ENCODE data around the gene FBXO44. TPM values are rescaled to one million over a fixed set of nuclear protein-coding genes. Genes with fewer than 3 reads are reported as not detected.
A peak's percentile ranks its signal among the peaks of the same experiment; 100 is the strongest.
"Not testable (repeated sequence)": the region's sequence is repeated elsewhere in the genome, so short reads cannot be mapped to it uniquely, and the experiment has no call there.

Gene FBXO44, protein sequence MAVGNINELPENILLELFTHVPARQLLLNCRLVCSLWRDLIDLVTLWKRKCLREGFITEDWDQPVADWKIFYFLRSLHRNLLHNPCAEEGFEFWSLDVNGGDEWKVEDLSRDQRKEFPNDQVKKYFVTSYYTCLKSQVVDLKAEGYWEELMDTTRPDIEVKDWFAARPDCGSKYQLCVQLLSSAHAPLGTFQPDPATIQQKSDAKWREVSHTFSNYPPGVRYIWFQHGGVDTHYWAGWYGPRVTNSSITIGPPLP
- 10 to 100 TPM; 22.7 to 27.3 TPM for total RNA-seq

- Mint-ChIP-seq H3K9me3 (no peaks in the 10 kb centered on the region), H3K36me3 (no peaks in the 10 kb centered on the region), H3K27ac (peak within 1 kb of the TSS; percentile 41 to 68)
- ATAC-seq (peak; percentile 78 to 83), DNase-seq (ENCODE audit: low spot score in 2 of 2) (peak in 1 of 2 donors; percentile 53)
These were observed at the start of gene FBXO44, which contains the start of gene FBXO2 for GRCh38 chr1:11654137-11654938. TSS of gene FBXO44 (plus strand) at chr1:11654877. CDS start at chr1:11655836, 959 bp downstream. TSS of gene FBXO2 (minus strand) at chr1:11654429. CDS start at chr1:11654340, 89 bp downstream.

GRCh38 chr1:11606775-11607174 is 47.9 kb upstream of the FBXO44 start:
- Mint-ChIP-seq H3K27ac (peak overlapping the region in 1 of 2 donors; percentile 6), H3K36me3 (no peaks in the 10 kb centered on the region), H3K9me3 (no peaks in the 10 kb centered on the region)
- ATAC-seq (no peak), DNase-seq (ENCODE audit: low spot score in 2 of 2) (no peak)

DNA sequence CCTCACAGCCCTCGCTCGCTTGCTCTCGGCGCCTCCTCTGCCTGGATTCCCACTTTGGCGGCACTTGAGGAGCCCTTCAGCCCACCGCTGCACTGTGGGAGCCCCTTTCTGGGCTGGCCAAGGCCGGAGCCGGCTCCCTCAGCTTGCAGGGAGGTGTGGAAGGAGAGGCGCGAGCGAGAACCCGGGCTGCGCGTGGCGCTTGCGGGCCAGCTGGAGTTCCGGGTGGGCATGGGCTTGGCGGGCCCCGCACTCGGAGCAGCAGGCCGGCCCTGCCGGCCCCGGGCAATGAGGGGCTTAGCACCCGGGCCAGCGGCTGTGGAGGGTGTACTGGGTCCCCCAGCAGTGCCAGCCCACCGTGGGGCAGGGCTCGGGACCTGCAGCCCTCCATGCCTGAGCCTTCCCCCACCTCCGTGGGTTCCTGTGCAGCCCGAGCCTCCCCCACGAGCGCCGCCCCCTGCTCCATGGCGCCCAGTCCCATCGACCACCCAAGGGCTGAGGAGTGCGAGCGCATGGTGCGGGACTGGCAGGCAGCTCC is 46.0 kb upstream of the FBXO44 start:
- H3K27ac Mint-ChIP-seq; ATAC-seq; H3K9me3 Mint-ChIP-seq; H3K36me3 Mint-ChIP-seq; DNase-seq (ENCODE audit: low spot score in 2 of 2): not testable (repeated sequence)

DNA sequence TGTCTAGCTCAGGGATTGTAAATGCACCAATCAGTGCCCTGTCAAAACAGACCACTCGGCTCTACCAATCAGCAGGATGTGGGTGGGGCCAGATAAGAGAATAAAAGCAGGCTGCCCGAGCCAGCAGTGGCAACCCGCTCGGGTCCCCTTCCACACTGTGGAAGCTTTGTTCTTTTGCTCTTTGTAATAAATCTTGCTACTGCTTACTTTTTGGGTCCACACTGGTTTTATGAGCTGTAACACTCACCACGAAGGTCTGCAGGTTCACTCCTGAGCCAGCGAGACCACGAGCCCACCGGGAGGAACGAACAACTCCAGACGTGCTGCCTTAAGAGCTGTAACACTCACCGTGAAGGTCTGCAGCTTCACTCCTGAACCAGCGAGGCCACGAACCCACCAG is 45.3 kb upstream of the FBXO44 start:
- H3K9me3 Mint-ChIP-seq; H3K36me3 Mint-ChIP-seq; ATAC-seq; DNase-seq (ENCODE audit: low spot score in 2 of 2): not testable (repeated sequence)
- H3K27ac Mint-ChIP-seq, result peak overlapping the region in 1 of 2 donors; percentile 30

GRCh38 chr1:11610629-11611180 is 44.0 kb upstream of the FBXO44 start:
- Mint-ChIP-seq H3K36me3 (no peaks in the 10 kb centered on the region), H3K27ac (no peak overlapping the region), H3K9me3 (no peaks in the 10 kb centered on the region)
- ATAC-seq (no peak), DNase-seq (ENCODE audit: low spot score in 2 of 2) (no peak)

DNA sequence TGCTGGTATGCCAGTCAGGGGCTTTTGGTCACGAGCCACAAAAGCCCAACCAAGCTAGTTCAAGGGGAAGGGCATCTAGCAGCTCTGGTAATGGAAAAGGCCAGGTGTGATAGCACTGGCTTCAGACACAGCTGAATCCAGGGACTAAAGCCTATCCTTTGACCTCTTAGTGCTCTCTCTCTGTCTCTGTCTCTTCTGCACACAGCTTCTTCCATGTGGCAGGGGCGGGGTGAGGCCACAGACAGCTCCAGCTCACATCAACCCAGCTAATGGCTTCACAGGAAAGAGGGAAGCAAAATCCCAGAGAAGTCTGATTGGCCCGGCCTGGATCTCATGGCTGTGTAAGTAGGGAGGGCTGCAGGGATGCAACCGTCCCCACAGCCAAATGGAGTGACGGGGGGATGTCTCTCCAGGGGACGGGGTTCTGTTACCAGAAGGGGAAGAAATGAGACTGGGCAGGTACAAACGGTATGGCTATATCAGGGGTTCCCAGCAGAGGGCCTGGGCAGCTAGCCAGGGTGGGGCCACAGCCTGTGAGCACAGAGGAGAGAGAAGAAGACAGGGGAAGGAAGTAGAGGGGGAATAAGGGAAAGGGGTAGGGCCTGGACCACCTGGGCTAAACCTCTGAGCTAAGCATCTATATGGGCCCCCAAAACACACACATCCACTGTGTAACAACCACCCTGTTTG is 42.9 kb upstream of the FBXO44 start:
- ATAC-seq (no peak), DNase-seq (ENCODE audit: low spot score in 2 of 2) (no peak)
- Mint-ChIP-seq H3K27ac (no peak overlapping the region), H3K9me3 (no peaks in the 10 kb centered on the region), H3K36me3 (no peaks in the 10 kb centered on the region)

GRCh38 chr1:11613347-11613746 is 41.3 kb upstream of the FBXO44 start:
- Mint-ChIP-seq H3K36me3 (no peaks in the 10 kb centered on the region), H3K9me3 (no peaks in the 10 kb centered on the region), H3K27ac (no peak overlapping the region)
- ATAC-seq (no peak), DNase-seq (ENCODE audit: low spot score in 2 of 2) (no peak)

DNA sequence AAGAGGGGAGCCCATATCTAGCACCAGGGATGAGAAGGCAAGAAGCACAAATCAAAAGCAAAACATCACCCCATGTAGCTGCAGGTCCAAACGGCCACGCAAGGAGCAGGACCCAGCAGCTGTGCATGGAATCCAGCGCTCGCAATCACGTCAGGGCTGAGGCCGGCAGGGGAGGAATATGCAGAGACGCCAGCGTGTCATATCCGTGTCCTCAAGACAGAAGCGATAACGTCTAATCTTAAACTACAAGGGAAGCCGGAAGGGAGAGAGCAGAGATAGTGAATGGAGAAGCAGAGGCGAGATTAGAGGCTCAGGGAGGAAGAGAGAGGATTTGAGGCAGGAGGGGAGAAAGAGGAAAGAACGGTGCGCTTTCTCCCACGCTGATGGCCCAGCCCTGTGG is 39.6 kb upstream of the FBXO44 start:
- H3K36me3 Mint-ChIP-seq, result no peaks in the 10 kb centered on the region
- ATAC-seq (no peak), DNase-seq (ENCODE audit: low spot score in 2 of 2) (no peak)
- H3K27ac Mint-ChIP-seq, result no peak overlapping the region
- no peaks in the 10 kb centered on the region for H3K9me3 Mint-ChIP-seq

GRCh38 chr1:11616766-11617165 is 37.9 kb upstream of the FBXO44 start:
- no peaks in the 10 kb centered on the region for H3K9me3 Mint-ChIP-seq
- ATAC-seq, result no peak
- no peaks in the 10 kb centered on the region for H3K36me3 Mint-ChIP-seq
- peak overlapping the region in 1 of 2 donors; percentile 1 for H3K27ac Mint-ChIP-seq
- no peak for DNase-seq (ENCODE audit: low spot score in 2 of 2)

GRCh38 chr1:11617314-11617713 is 37.4 kb upstream of the FBXO44 start:
- no peaks in the 10 kb centered on the region for H3K36me3 Mint-ChIP-seq
- ATAC-seq (no peak), DNase-seq (ENCODE audit: low spot score in 2 of 2) (no peak)
- H3K27ac Mint-ChIP-seq, result peak overlapping the region in 1 of 2 donors; percentile 1
- no peaks in the 10 kb centered on the region for H3K9me3 Mint-ChIP-seq

- DNase-seq (ENCODE audit: low spot score in 2 of 2) (no peak), ATAC-seq (no peak)
- Mint-ChIP-seq H3K36me3 (no peaks in the 10 kb centered on the region), H3K27ac (no peak overlapping the region), H3K9me3 (no peaks in the 10 kb centered on the region)
These were observed 36.9 kb upstream of the FBXO44 start for GRCh38 chr1:11617741-11618140.

- H3K36me3 Mint-ChIP-seq, result no peaks in the 10 kb centered on the region
- no peak for ATAC-seq
- DNase-seq (ENCODE audit: low spot score in 2 of 2), result no peak
- H3K9me3 Mint-ChIP-seq, result no peaks in the 10 kb centered on the region
- H3K27ac Mint-ChIP-seq, result no peak overlapping the region
These were observed 34.3 kb upstream of the FBXO44 start for GRCh38 chr1:11620405-11620804.

DNA sequence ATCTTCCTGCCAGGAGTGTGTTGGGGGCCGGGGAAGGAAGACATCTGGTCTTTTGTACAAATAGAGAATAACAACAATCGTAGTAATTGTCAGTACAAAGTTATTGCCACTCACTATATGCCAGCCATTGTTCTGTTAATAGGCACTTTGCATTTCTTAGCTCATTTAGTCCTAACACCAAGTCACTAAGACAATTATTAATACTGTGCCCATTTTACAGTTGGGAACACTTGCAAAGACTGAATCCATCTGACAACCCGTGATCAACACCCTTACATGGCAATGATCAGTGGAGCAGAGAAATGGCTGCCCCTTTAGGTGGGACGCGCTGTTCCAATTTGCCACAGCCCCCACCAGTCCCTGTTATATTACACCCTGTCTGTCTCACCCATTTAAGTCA is 33.8 kb upstream of the FBXO44 start:
- Mint-ChIP-seq H3K9me3 (no peaks in the 10 kb centered on the region), H3K27ac (no peak overlapping the region), H3K36me3 (no peaks in the 10 kb centered on the region)
- ATAC-seq (no peak), DNase-seq (ENCODE audit: low spot score in 2 of 2) (no peak)

DNA sequence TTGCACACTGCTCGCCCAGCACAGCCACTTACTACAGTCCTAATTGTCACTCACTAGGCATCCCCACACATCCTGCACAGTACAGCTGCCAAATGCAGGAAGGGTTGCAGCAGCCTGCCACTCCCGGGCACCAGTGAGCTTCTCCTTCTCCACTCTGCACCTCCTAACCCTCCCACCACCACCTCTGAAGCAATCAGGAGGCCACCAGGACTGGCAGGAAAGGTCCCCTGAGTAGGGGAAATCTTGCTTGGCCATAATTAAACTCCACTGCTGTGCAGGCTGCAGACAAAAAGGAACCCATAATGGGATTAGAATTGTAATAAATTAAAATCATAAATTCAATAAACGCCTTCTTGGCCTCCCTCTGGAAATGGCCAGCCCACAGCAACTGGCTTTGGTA is 32.3 kb upstream of the FBXO44 start:
- H3K9me3 Mint-ChIP-seq, result no peaks in the 10 kb centered on the region
- H3K36me3 Mint-ChIP-seq, result no peaks in the 10 kb centered on the region
- ATAC-seq (no peak), DNase-seq (ENCODE audit: low spot score in 2 of 2) (no peak)
- H3K27ac Mint-ChIP-seq, result no peak overlapping the region

- Mint-ChIP-seq H3K27ac (no peak overlapping the region), H3K36me3 (no peaks in the 10 kb centered on the region), H3K9me3 (no peaks in the 10 kb centered on the region)
- ATAC-seq, result no peak
- no peak for DNase-seq (ENCODE audit: low spot score in 2 of 2)
These were observed 31.0 kb upstream of the FBXO44 start for GRCh38 chr1:11623702-11624101.

GRCh38 chr1:11626551-11626950 is 28.1 kb upstream of the FBXO44 start:
- H3K9me3 Mint-ChIP-seq, result no peaks in the 10 kb centered on the region
- H3K36me3 Mint-ChIP-seq, result no peaks in the 10 kb centered on the region
- ATAC-seq (no peak), DNase-seq (ENCODE audit: low spot score in 2 of 2) (no peak)
- no peak overlapping the region for H3K27ac Mint-ChIP-seq

GRCh38 chr1:11628767-11629166 is 25.9 kb upstream of the FBXO44 start:
- Mint-ChIP-seq H3K27ac (no peak overlapping the region), H3K9me3 (no peaks in the 10 kb centered on the region), H3K36me3 (no peaks in the 10 kb centered on the region)
- no peak for ATAC-seq
- DNase-seq (ENCODE audit: low spot score in 2 of 2), result no peak
